ENCODE measurements around the gene TEX53. TPM values are rescaled to one million over a fixed set of nuclear protein-coding genes. Genes with fewer than 3 reads are reported as not detected.

The TEX53 gene
- polyA plus RNA-seq, 12 donors = not detected

GRCh38 chr9:114680259-114681001, 22.8 kb upstream of the TEX53 start:
- DNase-seq = no peak

- DNase-seq = no peak
Measured at GRCh38 chr9:114678795-114679194, 21.2 kb upstream of the TEX53 start.

- DNase-seq = no peak
Measured at GRCh38 chr9:114678130-114678529, 20.5 kb upstream of the TEX53 start.

- DNase-seq = peak; percentile 34
Measured at GRCh38 chr9:114677418-114677817, 19.8 kb upstream of the TEX53 start.

- no peak for DNase-seq
Measured at GRCh38 chr9:114676901-114677300, 19.3 kb upstream of the TEX53 start.

- DNase-seq = no peak
Measured at GRCh38 chr9:114674798-114675540, 17.4 kb upstream of the TEX53 start.

GRCh38 chr9:114674076-114674797, 16.6 kb upstream of the TEX53 start:
- DNase-seq = no peak

GRCh38 chr9:114671605-114672004, 14.0 kb upstream of the TEX53 start:
- no peak for DNase-seq

GRCh38 chr9:114669961-114670360, 12.4 kb upstream of the TEX53 start:
- DNase-seq = no peak

GRCh38 chr9:114668146-114668545, 10.5 kb upstream of the TEX53 start:
- DNase-seq = no peak

GRCh38 chr9:114666851-114667250, 9.2 kb upstream of the TEX53 start:
- no peak for DNase-seq

GRCh38 chr9:114666401-114666800, 8.8 kb upstream of the TEX53 start:
- no peak for DNase-seq

- DNase-seq = no peak
Measured at GRCh38 chr9:114664181-114664580, 6.6 kb upstream of the TEX53 start.

GRCh38 chr9:114662081-114662989, 4.7 kb upstream of the TEX53 start:
- peak; percentile 15 for DNase-seq

GRCh38 chr9:114656301-114656700, 1.3 kb downstream of the TEX53 start:
- DNase-seq = no peak

GRCh38 chr9:114655689-114656088, 1.9 kb downstream of the TEX53 start:
- no peak for DNase-seq

GRCh38 chr9:114653556-114654159, 3.9 kb downstream of the TEX53 start:
- peak; percentile 67 for DNase-seq

- DNase-seq = no peak
Measured at GRCh38 chr9:114652776-114653555, 4.6 kb downstream of the TEX53 start.

- DNase-seq = no peak
Measured at GRCh38 chr9:114643896-114644295, 13.7 kb downstream of the TEX53 start.

GRCh38 chr9:114643001-114643400, 14.6 kb downstream of the TEX53 start:
- no peak for DNase-seq

All from muscle of arm (tissue), 12 donors.